Upper lobe of right lung (tissue), 1 donor: ENCODE measurements around the gene WWOX. TPM values are rescaled to one million over a fixed set of nuclear protein-coding genes. Genes with fewer than 3 reads are reported as not detected.

ENCODE experiments used
- ATAC-seq: fragments of 200-7000 bp; cut with Tn5 transposase; one replicate; pipeline ENCODE4 v1.9.1; 2020; ENCODE audit warnings: mild to moderate bottlenecking, moderate library complexity
- DNase-seq: peaks from one replicate; pipeline ENCODE4 v3.0.0-alpha.2; 2020
- H3K27ac ChIP-seq: fragments of 200-600 bp; one replicate; pipeline ENCODE4 v1.8.0; 2022
- H3K27me3 ChIP-seq: fragments of 200-600 bp; one replicate; pipeline ENCODE4 v1.8.0; 2022; ENCODE audit warnings: mild to moderate bottlenecking
- H3K36me3 ChIP-seq: fragments of 200-600 bp; one replicate; pipeline ENCODE4 v1.8.0; 2022
- H3K4me1 ChIP-seq: fragments of 200-600 bp; one replicate; pipeline ENCODE4 v1.8.0; 2022
- H3K4me3 ChIP-seq: fragments of 200-600 bp; one replicate; pipeline ENCODE4 v1.8.0; 2022; ENCODE audit warnings: mild to moderate bottlenecking
- H3K9me3 ChIP-seq: fragments of 200-600 bp; one replicate; pipeline ENCODE4 v1.8.0; 2022
- intact Hi-C: fragments of 100-400 bp; cut with DNase I; formaldehyde crosslinking; loops from one replicate; pipeline ENCODE4 v1.11.0; 2022
- total RNA-seq: library from RNA; stranded (reverse); fragmentation: NEBNext Ultra II Directional; extraction: Animal tissue kit (Norgen Biotek cat#: 25700); gene quantifications from one replicate; pipeline ENCODE4 v1.2.1, GENCODE V29; 2021
- TF ChIP-seq, protein P1 (sequence below): fragments of 200-600 bp; IDR thresholded peaks from one replicate; pipeline ENCODE4 v1.8.0; 2022; ENCODE audit warnings: antibody characterized with exemption
- donor health status: DM: no; HTN: yes; CAD: no; lungs with severe emphysema.

The WWOX gene
- total RNA-seq, 1 donor from 2014 or later = 17.0 TPM

DNA sequence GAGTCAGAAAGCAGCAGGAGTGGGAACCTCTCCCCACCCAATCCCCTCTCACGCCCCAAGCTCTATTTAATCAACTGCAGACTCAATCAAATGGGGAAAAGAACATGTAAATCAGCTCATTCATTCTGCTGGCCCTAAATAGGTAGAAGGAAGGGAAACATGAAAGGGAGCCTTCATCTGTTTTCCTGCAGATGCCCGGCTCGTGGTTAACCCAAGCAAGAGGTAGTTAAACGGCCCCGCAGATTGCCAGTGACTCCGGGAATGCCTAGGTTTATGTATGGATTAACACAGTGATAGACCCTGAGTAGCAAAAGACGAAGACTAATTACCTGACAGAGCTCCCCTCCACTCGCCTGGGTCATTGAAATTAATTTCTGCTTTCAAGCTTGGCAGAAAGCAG, 542.0 kb downstream of the WWOX start:
- no peak for ATAC-seq
- TF ChIP-seq, protein P1, sequence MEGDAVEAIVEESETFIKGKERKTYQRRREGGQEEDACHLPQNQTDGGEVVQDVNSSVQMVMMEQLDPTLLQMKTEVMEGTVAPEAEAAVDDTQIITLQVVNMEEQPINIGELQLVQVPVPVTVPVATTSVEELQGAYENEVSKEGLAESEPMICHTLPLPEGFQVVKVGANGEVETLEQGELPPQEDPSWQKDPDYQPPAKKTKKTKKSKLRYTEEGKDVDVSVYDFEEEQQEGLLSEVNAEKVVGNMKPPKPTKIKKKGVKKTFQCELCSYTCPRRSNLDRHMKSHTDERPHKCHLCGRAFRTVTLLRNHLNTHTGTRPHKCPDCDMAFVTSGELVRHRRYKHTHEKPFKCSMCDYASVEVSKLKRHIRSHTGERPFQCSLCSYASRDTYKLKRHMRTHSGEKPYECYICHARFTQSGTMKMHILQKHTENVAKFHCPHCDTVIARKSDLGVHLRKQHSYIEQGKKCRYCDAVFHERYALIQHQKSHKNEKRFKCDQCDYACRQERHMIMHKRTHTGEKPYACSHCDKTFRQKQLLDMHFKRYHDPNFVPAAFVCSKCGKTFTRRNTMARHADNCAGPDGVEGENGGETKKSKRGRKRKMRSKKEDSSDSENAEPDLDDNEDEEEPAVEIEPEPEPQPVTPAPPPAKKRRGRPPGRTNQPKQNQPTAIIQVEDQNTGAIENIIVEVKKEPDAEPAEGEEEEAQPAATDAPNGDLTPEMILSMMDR = no peak
- H3K9me3 ChIP-seq = no peaks in the 10 kb centered on the region
- intact Hi-C loops = no loop called here
- no peaks in the 10 kb centered on the region for H3K36me3 ChIP-seq
- H3K4me3 ChIP-seq = no peak overlapping the region
- no peaks in the 10 kb centered on the region for H3K4me1 ChIP-seq
- no peak for DNase-seq
- no peaks in the 10 kb centered on the region for H3K27me3 ChIP-seq
- H3K27ac ChIP-seq = no peak overlapping the region

DNA sequence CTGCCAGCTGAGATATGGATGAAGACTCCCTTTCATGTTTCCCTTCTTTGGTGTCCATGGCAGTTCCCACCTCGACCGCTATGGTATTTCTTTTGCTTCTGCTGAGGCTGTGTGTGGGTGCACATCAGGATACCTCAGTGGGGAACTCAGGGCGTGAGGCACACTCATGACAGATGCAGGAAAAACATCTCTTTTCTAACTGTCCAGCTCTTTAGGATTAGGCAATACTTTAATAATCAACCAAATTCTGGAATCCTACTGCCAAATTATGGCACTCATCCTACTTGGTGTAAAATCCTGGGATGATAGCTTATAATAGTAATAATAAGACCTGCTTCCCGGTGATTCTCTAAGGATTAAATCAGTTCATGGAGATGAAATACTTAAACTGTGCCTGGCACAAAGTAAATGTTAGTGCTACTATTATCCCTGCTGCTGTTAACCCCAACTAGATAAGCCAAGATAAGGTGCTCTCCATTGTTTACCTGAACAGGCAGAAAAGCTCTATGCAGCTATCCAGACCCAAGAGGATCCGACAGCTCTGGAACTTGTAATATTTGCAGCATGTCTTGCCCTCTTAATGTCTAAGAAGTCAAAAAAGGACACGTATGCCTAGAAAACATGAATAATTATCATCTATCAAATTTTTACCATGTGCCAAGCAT, 543.3 kb downstream of the WWOX start:
- H3K27me3 ChIP-seq = no peaks in the 10 kb centered on the region
- TF ChIP-seq, protein P1 = no peak
- intact Hi-C loops = no loop called here
- H3K9me3 ChIP-seq = no peaks in the 10 kb centered on the region
- H3K4me1 ChIP-seq = no peaks in the 10 kb centered on the region
- no peak overlapping the region for H3K4me3 ChIP-seq
- no peak overlapping the region for H3K27ac ChIP-seq
- no peak for ATAC-seq
- DNase-seq = no peak
- no peaks in the 10 kb centered on the region for H3K36me3 ChIP-seq

DNA sequence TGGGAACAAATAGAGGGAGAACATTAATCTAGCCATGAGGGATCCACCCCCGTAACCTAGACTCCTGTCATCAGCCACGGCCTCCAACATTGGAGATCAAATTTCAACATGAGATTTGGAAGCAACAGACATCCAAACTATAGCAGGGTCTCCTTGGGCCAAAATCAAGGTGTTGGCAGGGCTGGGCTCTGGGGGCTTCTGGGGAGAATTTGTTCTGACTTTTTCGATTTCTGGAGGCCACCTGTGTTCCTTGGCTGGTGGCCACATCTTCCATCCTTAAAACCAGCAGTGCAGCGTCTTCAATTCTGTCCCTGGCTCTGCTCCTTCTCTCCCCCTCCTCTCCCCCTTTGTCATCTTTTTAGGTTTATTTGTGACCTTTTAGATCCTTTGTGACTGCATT, 546.2 kb downstream of the WWOX start:
- H3K4me1 ChIP-seq = no peaks in the 10 kb centered on the region
- no peak for ATAC-seq
- TF ChIP-seq, protein P1 = no peak
- no peak for DNase-seq
- no peaks in the 10 kb centered on the region for H3K9me3 ChIP-seq
- H3K27me3 ChIP-seq = no peaks in the 10 kb centered on the region
- H3K27ac ChIP-seq = no peak overlapping the region
- H3K4me3 ChIP-seq = no peak overlapping the region
- intact Hi-C loops = no loop called here
- no peaks in the 10 kb centered on the region for H3K36me3 ChIP-seq

DNA sequence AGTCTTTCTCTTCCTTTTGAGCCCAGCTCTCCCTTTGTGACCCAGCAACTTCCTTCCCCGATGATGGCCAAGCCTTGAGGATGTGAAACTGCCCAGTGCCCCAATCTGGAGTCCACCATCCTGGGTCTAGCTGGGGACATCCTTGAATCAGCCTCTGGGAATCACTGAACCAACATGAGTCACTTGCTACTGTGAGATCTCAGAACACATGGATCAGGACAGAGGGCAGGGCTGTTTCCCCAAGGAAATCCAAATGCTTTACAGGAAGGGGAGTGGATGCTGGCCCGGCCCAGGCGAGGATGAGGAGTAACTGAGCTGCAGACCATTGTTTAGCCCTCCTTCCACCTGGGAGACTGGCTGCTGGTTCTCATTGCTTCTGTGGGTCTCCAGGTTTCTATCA, 547.6 kb downstream of the WWOX start:
- intact Hi-C loops = no loop called here
- Histone ChIP-seq H3K27me3 (no peaks in the 10 kb centered on the region), H3K36me3 (no peaks in the 10 kb centered on the region), H3K27ac (peak overlapping the region; percentile 11), H3K4me3 (no peak overlapping the region), H3K9me3 (no peaks in the 10 kb centered on the region), H3K4me1 (no peaks in the 10 kb centered on the region)
- DNase-seq (no peak), ATAC-seq (peak; percentile 47)
- TF ChIP-seq, protein P1 = no peak

DNA sequence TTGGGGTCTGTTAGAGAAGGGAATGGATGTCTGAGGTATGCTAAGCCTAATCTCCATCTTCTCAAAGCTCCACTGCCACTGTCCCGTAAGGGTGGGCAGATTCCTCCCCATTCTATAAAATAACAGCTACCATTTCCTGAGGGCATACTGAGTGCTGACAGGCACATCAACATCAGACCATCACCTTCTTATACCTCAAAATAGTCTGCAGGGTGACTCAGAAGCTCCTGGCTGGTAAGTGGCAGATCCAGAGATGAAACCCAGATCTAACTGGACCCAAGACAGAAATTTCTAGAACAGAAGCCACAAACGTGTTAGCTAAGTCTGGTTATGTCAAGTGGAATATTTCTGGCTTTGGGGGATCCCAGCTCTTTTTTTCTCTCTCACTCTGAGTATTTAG, 548.0 kb downstream of the WWOX start:
- DNase-seq = no peak
- H3K9me3 ChIP-seq = no peaks in the 10 kb centered on the region
- no peak overlapping the region for H3K4me3 ChIP-seq
- TF ChIP-seq, protein P1 = no peak
- no peak for ATAC-seq
- no peaks in the 10 kb centered on the region for H3K27me3 ChIP-seq
- intact Hi-C loops = no loop called here
- H3K36me3 ChIP-seq = no peaks in the 10 kb centered on the region
- peak overlapping the region; percentile 11 for H3K27ac ChIP-seq
- no peaks in the 10 kb centered on the region for H3K4me1 ChIP-seq

DNA sequence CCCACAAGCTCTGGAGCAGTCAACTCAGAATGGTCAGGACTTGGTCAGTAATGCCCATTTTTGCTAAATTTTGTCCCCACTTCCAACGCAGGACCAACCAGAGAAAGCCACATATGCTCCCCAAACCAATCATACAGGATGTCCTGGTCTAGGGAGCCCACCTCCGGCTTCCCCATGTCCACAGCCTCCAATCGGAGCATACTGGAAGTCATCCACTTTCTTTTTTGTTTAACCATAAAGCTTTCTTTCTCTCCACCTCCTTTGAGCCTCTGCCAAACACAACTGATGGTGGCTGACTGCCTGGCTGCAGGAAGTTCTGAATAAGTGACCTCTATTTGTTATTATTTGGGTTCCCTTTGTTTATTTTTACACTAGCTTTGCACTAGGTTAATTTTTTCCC, 549.1 kb downstream of the WWOX start:
- TF ChIP-seq, protein P1 = no peak
- no peak for ATAC-seq
- Histone ChIP-seq H3K27me3 (no peaks in the 10 kb centered on the region), H3K36me3 (no peaks in the 10 kb centered on the region), H3K4me1 (no peaks in the 10 kb centered on the region), H3K4me3 (no peak overlapping the region), H3K27ac (no peak overlapping the region), H3K9me3 (no peaks in the 10 kb centered on the region)
- no peak for DNase-seq
- intact Hi-C loops = no loop called here
